ENCODE measurements around the gene FBXW12. TPM values are rescaled to one million over a fixed set of nuclear protein-coding genes. Genes with fewer than 3 reads are reported as not detected.

FBXW12 gene
- total RNA-seq, 1 experiment from 2014 or later = not detected

DNA sequence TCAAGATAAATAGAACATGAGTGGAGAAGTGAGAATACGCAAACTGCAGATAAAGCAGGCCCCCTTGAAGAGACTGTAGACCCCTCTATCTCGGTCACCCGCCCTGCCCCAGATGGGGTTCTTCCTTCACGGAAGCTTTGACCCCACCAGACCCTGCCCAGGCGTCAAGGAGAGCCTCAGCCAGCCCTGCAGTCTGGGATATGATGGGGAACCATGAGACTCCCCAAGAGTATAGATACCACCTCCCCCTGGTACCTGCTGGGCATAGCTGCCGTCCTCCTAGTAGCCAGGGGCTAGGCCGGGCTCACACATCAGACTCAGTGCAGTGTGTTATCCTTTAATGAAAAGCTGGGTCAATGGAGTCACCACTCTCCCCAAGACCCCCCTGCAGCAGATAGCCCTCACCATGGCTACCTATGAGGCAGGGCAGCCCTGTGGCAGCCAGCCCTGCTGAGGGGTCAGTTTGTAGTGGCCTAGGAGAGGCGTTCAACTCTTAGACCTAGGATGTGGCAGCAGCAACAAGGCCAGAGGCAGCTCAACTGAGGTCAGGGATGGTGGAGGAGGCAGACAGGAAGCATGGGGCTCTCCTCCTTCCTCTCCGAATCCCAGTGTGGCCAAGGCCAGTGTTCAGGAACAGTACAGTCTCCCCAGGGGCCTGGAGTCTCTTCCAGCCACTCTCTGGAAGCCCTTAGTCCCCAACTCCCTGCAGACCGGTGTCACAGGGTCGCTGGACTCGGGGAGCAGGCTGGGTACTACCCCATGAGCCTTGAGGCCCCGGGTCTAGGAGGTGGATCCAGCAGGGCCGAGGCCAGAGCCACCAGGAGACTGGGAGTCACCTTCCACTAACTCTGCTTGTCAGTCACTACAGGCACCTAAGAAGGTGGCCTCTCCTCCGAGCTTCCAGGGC, 31.8 kb downstream of the FBXW12 start:
- Histone ChIP-seq H3K79me2 (ENCODE audit: insufficient read depth, low read length) (no peaks in the 10 kb centered on the region), H3K9me3 (ENCODE audit: control insufficient read depth in 1 of 2, insufficient read depth in 1 of 2, low read depth in 1 of 2, low read length in 2 of 2) (no peaks in the 10 kb centered on the region), H3K4me2 (ENCODE audit: low read length) (no peak overlapping the region), H3K9ac (ENCODE audit: low read length) (no peak overlapping the region), H3K27me3 (ENCODE audit: insufficient read depth, low read length) (no peaks in the 10 kb centered on the region), H3K4me1 (ENCODE audit: control insufficient read depth in 1 of 2, insufficient read depth in 2 of 2, low read length in 2 of 2) (peaks cover 14 to 39% of the 10 kb centered on the region in 2 experiments), H4K20me1 (ENCODE audit: insufficient read depth) (no peaks in the 10 kb centered on the region), H3K27ac (ENCODE audit: low read depth, low read length) (no peak overlapping the region), H3K4me3 (replicated peaks in 1 of 2; ENCODE audit: low read depth in 1 of 2, low read length in 2 of 2) (no peak overlapping the region), H3K36me3 (ENCODE audit: control insufficient read depth in 1 of 2, insufficient read depth in 2 of 2, low read length in 2 of 2) (peaks cover 0 to 2% of the 10 kb centered on the region in 2 experiments; a peak in 2 of 4 replicates), H2AFZ (ENCODE audit: low read depth, low read length, poor library complexity, severe bottlenecking) (no peak overlapping the region), H3K9me2 (ENCODE audit: insufficient read depth) (no peaks in the 10 kb centered on the region)
- intact Hi-C loops (cut with micrococcal nuclease) = no loop called here
- DNase-seq (ENCODE audit: low read depth, low spot score) = no peak
- no TSS peak for BruUV-seq (replicated peaks)
- ATAC-seq = no peak
- TF ChIP-seq FOSL1 (IDR thresholded peaks at IDR 0.05; ENCODE audit: low read depth) = no peak
- RAD21 ChIA-PET (ENCODE audit: low non-redundant PET in 1 of 2, low total read pairs in 2 of 2, uncharacterized antibody in 2 of 2, unreplicated experiment in 2 of 2) = interaction anchor here in 1 of 2 experiments (1.4 kb wide), 1 partner anchor 32 kb away, joined by 3 read pairs; no protein-coding TSS in a partner anchor
- CTCF ChIA-PET = interaction anchor here (8.0 kb wide), 1 partner anchor 31 kb away, joined by 386 read pairs; no protein-coding TSS in a partner anchor
- POLR2A ChIA-PET = interaction anchor here (0.6 kb wide), 1 partner anchor 605 kb away, joined by 3 read pairs; no protein-coding TSS in a partner anchor

DNA sequence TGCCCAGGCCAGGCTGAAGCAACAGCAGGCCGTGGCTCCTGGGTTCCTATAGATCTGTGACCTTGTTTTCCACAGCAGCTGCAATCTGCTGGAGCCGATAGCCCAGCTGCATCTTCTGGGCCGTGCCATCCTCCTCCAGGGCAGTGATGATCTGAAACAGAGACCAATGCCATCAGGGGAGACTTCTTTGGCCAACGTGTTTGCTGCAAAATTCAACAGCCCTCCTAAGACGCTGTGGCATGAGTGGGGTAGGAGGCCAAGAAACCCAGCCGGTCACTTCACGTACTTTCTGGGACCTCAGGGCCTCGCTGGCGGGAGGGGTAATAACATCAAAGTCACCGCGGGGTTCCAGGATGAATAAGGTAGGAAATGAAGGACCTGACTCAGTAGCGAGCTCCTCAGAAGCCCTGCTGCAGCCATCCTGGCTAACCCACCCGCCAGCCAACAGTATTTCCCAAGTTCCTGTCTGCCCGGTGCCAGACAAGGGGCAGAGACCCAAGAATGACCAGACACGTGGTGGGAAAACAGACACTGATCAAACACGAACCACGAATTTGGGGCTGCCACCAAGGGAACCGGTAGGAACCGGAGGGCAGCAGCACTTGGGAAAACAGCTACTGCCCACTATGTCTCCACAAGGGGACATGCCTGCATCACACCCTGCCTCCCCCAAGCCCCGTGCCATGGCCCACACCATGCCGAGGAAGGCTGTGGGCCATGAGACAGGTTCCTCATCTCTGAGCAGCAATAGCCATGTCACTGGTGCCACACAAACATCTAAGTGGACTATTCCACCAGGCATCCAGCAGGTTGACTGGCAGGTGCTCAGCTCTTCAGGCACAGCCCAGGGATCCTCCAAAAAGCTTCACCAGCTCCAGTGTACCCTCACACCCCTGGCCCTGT, 32.7 kb downstream of the FBXW12 start:
- RAD21 ChIA-PET (ENCODE audit: low non-redundant PET in 1 of 2, low total read pairs in 2 of 2, uncharacterized antibody in 2 of 2, unreplicated experiment in 2 of 2) = interaction anchor here in 1 of 2 experiments (1.4 kb wide), 1 partner anchor 32 kb away, joined by 3 read pairs; no protein-coding TSS in a partner anchor
- Histone ChIP-seq H3K36me3 (ENCODE audit: control insufficient read depth in 1 of 2, insufficient read depth in 2 of 2, low read length in 2 of 2) (peaks cover 2 to 3% of the 10 kb centered on the region in 2 experiments; a peak in 2 of 4 replicates), H3K27ac (ENCODE audit: low read depth, low read length) (no peak overlapping the region)

More for the DNA sequence above, 32.7 kb downstream of the FBXW12 start:
- no peak for TF ChIP-seq RAD21 (IDR thresholded peaks at IDR 0.05; ENCODE audit: low read depth)
- TF ChIP-seq, protein P1, sequence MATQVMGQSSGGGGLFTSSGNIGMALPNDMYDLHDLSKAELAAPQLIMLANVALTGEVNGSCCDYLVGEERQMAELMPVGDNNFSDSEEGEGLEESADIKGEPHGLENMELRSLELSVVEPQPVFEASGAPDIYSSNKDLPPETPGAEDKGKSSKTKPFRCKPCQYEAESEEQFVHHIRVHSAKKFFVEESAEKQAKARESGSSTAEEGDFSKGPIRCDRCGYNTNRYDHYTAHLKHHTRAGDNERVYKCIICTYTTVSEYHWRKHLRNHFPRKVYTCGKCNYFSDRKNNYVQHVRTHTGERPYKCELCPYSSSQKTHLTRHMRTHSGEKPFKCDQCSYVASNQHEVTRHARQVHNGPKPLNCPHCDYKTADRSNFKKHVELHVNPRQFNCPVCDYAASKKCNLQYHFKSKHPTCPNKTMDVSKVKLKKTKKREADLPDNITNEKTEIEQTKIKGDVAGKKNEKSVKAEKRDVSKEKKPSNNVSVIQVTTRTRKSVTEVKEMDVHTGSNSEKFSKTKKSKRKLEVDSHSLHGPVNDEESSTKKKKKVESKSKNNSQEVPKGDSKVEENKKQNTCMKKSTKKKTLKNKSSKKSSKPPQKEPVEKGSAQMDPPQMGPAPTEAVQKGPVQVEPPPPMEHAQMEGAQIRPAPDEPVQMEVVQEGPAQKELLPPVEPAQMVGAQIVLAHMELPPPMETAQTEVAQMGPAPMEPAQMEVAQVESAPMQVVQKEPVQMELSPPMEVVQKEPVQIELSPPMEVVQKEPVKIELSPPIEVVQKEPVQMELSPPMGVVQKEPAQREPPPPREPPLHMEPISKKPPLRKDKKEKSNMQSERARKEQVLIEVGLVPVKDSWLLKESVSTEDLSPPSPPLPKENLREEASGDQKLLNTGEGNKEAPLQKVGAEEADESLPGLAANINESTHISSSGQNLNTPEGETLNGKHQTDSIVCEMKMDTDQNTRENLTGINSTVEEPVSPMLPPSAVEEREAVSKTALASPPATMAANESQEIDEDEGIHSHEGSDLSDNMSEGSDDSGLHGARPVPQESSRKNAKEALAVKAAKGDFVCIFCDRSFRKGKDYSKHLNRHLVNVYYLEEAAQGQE (IDR thresholded peaks at IDR 0.05; ENCODE audit: low read depth) = no peak
- TF ChIP-seq, protein P2, sequence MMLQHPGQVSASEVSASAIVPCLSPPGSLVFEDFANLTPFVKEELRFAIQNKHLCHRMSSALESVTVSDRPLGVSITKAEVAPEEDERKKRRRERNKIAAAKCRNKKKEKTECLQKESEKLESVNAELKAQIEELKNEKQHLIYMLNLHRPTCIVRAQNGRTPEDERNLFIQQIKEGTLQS (IDR thresholded peaks at IDR 0.05) = no peak
- no peak for DNase-seq (ENCODE audit: low read depth, low spot score)
- Histone ChIP-seq H3K4me1 (ENCODE audit: control insufficient read depth in 1 of 2, insufficient read depth in 2 of 2, low read length in 2 of 2) (peaks cover 14 to 39% of the 10 kb centered on the region in 2 experiments), H4K20me1 (ENCODE audit: insufficient read depth) (no peaks in the 10 kb centered on the region), H3K79me2 (ENCODE audit: insufficient read depth, low read length) (no peaks in the 10 kb centered on the region), H3K27me3 (ENCODE audit: insufficient read depth, low read length) (no peaks in the 10 kb centered on the region), H3K4me3 (replicated peaks in 1 of 2; ENCODE audit: low read depth in 1 of 2, low read length in 2 of 2) (no peak overlapping the region), H3K9me2 (ENCODE audit: insufficient read depth) (no peaks in the 10 kb centered on the region), H2AFZ (ENCODE audit: low read depth, low read length, poor library complexity, severe bottlenecking) (no peak overlapping the region), H3K4me2 (ENCODE audit: low read length) (no peak overlapping the region), H3K9me3 (ENCODE audit: control insufficient read depth in 1 of 2, insufficient read depth in 1 of 2, low read depth in 1 of 2, low read length in 2 of 2) (no peaks in the 10 kb centered on the region), H3K9ac (ENCODE audit: low read length) (no peak overlapping the region)
- BruUV-seq (replicated peaks) = no TSS peak
- ChIA-PET CTCF (interaction anchor here (8.0 kb wide), 1 partner anchor 30 kb away, joined by 386 read pairs; no protein-coding TSS in a partner anchor), POLR2A (interaction anchor here (0.6 kb wide), 1 partner anchor 605 kb away, joined by 3 read pairs; no protein-coding TSS in a partner anchor)
- no peak for ATAC-seq
- intact Hi-C loops (cut with micrococcal nuclease) = no loop called here

All from HCT116 (cell line).